ENCODE measurements around the gene TBC1D3G.
"Not testable (repeated sequence)": the region's sequence is repeated elsewhere in the genome, so short reads cannot be mapped to it uniquely, and the experiment has no call there.

Gene TBC1D3G

GRCh38 chr17:36323584-36323983, at the start of gene TBC1D3G:
TSS of gene TBC1D3G (plus strand) at chr17:36323884. CDS start at chr17:36325412, 1,528 bp downstream.
- DNase-seq: not testable (repeated sequence)

DNA sequence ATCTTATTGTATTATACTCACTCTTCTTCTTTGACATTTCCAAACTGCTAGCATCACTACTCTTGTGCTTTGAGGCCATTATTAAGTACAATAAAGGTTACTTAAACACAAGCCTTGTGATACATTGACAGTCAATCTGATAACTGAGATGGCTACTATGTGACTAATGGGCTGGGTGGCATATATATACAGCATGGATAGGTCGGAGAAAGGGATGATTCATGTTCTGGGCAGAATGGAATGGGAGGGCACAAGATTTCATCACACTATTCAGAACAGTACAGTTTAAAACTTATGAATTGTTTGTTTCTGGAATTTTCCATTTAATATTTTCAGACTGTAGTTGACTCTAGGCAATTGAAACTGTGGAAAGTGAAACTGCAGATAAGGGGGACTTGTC, 40.4 kb upstream of the TBC1D3G start:
- not testable (repeated sequence) for DNase-seq

DNA sequence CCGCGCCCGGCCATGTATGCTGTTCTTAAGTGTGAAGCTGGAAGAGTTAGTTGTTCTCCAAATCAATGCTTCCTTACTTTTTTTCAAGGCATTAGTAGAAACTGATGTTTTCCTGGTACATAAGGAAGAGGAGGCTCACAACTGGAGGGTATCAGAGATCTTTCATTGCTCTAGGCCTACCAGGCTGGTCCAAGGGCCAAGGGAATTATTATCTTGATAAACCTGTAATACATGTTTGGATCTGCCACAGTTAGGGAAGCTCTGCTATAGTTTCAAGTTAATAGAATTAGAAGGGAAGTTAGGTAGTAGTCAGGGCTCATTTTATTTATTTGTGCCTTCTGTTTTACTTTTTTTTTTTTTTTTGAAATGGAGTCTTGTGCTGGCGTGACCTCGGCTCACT, 39.5 kb upstream of the TBC1D3G start:
- not testable (repeated sequence) for DNase-seq

- not testable (repeated sequence) for DNase-seq
These were observed 33.6 kb upstream of the TBC1D3G start for GRCh38 chr17:36289965-36290612.

- DNase-seq: not testable (repeated sequence)
These were observed 28.5 kb upstream of the TBC1D3G start for GRCh38 chr17:36295161-36295560.

- not testable (repeated sequence) for DNase-seq
These were observed 7.9 kb upstream of the TBC1D3G start for GRCh38 chr17:36315736-36316135.

- DNase-seq: not testable (repeated sequence)
These were observed 38.8 kb downstream of the TBC1D3G start for GRCh38 chr17:36362496-36362895.

DNA sequence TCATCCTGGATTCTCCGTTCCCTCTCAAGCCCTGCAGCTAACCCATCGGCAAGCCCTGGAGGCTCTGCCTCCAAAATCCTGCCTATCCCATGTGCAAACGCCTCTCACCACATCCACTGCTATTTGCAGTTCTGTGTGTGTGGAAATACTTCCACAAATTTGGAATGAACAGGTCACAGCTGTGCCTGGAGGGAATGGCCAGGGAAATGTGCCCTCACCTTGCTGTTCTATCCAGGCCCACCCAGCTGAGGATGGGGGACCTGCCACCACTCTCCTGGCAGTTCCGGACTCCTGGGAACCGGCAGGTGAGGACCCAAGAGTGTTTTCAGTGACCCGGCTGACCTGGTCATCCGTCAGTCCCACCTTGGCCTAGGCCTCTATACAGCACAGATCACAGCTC, 52.3 kb downstream of the TBC1D3G start:
- not testable (repeated sequence) for DNase-seq
